HG03097 (cell line): ENCODE measurements around the gene HOXD4.

ENCODE experiments used
- ATAC-seq: cut with Tn5 transposase; IDR thresholded peaks from one replicate; pipeline ENCODE4 v1.9.1; 2021; ENCODE audit not compliant: unreplicated experiment, low FRiP score

HOXD4 gene

DNA sequence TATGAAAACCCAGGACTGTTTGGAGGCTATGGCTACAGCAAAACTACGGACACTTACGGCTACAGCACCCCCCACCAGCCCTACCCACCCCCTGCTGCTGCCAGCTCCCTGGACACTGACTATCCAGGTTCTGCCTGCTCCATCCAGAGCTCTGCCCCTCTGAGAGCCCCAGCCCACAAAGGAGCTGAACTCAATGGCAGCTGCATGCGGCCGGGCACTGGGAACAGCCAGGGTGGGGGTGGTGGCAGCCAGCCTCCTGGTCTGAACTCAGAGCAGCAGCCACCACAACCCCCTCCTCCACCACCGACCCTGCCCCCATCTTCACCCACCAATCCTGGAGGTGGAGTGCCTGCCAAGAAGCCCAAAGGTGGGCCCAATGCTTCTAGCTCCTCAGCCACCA, 17.8 kb downstream of the HOXD4 start:
- no peak for ATAC-seq

DNA sequence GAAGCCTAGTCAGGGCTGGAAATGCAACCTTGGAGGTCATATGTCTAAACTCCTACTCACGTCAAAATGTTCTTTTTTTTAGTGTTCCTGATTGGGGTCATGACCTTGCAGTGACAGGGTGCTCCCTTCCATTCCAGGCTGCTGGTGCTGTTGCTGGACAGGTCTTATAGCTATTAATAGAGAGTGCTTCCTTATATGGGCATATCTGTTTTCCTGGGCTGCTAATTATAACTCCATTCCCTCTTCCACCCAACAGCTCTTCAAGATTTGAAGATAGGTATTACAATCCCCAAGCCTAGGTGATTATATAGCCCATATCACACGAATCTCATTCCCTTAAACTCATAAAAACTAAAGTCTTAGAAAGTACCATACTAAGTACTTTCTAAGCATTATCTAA, 18.4 kb downstream of the HOXD4 start:
- no peak for ATAC-seq

DNA sequence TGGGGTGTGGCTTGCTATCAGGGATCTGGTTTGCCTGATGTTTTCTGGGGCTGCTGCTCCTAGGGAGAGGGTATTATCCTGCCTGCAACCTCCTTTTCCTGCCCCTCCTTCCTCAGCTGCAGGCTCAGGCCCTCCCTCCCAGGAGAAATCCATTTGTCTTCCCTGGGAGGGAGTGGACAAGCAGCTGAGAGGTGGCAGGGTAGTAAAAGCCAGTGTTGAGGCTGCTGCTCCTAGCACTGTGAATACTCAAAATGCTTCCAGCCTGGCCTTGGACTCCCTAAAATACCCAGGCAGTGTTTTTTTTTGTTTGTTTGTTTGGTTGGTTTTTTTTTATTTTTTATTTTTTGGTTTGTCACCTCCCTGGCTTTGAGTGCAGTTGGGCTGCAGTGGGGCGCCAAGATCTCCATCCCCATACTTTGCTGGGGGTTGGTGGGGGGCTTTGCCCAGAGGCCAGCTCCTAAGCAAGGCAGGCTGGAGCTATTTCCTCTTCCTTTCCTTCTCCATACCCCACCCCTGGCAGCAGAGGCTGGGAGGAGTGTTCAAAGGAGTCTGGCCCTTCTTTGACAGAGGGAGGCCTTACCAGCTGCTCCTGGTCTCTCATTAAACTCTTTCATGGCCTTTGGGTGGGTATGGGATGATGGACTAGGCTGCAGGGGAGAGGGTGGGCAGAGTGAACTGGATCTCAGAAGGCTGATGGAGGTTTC, 19.4 kb downstream of the HOXD4 start:
- ATAC-seq, result no peak

DNA sequence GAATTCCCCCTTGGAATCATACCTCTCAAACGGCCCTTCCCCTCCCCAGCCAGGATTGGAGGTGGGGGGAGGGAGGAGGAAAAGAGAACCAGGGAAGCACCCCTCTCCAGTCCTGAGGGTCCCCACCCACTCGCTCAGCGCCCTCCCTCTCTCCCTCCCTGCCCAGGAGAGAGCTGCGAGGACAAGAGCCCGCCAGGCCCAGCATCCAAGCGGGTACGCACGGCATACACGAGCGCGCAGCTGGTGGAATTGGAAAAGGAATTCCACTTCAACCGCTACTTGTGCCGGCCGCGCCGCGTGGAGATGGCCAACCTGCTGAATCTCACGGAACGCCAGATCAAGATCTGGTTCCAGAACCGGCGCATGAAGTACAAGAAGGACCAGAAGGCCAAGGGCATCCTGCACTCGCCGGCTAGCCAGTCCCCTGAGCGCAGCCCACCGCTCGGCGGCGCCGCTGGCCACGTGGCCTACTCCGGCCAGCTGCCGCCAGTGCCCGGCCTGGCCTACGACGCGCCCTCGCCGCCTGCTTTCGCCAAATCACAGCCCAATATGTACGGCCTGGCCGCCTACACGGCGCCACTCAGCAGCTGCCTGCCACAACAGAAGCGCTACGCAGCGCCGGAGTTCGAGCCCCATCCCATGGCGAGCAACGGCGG, 20.1 kb downstream of the HOXD4 start:
- ATAC-seq, result no peak

DNA sequence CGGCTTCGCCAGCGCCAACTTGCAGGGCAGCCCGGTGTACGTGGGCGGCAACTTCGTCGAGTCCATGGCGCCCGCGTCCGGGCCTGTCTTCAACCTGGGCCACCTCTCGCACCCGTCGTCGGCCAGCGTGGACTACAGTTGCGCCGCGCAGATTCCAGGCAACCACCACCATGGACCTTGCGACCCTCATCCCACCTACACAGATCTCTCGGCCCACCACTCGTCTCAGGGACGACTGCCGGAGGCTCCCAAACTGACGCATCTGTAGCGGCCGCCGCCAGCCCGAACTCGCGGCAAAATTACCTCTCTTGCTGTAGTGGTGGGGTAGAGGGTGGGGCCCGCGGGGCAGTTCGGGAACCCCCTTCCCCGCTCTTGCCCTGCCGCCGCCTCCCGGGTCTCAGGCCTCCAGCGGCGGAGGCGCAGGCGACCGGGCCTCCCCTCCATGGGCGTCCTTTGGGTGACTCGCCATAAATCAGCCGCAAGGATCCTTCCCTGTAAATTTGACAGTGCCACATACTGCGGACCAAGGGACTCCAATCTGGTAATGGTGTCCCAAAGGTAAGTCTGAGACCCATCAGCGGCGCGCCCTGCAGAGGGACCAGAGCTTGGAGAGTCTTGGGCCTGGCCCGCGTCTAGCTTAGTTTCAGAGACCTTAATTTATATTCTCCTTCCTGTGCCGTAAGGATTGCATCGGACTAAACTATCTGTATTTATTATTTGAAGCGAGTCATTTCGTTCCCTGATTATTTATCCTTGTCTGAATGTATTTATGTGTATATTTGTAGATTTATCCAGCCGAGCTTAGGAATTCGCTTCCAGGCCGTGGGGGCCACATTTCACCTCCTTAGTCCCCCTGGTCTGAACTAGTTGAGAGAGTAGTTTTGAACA, 20.9 kb downstream of the HOXD4 start:
- no peak for ATAC-seq

DNA sequence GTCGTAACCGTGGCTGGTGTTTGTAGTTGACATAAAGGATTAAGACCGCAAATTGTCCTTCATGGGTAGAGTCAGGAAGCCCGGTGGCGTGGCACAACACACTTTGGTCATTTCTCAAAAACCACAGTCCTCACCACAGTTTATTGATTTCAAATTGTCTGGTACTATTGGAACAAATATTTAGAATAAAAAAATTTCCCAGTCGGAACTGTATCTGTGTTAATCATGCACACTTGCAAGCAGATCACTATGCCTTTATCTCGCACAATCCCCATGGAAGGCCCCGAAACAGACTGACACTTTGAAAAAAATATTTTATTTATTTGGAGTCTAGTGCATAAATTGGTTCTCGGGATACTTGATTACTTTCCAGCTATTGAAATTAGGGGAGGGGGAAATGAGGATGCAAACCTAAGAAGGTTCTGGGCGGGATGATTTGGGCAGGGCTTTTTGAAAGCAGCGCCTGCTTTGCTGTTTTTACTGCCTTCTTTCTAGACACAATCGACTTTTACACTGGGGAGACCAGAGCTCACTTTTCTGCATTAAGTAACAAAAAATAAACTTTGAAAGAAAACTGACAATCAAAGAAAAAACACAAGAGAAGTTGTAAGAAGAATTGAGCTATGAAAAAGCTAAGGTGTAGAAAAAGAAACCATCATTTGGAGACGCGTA, 21.7 kb downstream of the HOXD4 start:
- ATAC-seq, result no peak

DNA sequence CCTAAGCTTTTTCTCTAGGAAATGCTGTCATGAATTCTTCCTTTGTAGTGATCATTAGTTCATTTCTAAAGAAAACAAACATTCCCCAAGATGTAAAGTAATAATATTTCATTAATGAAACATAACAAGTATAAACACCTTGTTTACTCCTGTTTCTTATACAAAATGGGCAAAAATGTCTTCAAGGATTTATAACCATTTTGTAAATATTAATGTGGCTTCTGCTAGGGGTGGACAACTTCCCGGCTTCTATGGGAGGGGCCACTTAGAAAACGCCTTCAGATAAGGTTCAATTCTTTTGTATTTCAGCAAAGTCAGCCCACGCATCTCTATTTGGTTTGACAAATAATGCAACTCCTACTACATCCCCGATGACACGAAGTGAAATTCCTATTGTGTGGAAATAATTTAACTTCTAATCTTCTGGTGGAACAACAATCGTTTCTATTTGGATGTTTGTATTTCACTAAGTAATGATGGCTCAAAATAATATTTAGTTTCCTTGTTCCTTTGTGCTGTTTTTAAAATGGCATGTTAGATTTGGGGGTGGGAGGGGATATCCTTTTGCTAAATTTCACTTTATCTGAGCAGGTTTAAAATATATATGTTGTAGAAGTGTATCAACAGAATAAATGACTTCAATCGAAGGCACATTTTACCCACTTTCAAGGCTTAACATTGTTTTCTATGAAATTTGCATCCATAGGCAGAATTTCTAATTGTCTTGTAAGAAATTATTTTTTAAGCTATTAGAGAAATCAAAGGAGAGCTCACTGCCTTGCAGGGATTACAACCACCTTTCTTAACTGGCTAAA, 22.4 kb downstream of the HOXD4 start:
- no peak for ATAC-seq

DNA sequence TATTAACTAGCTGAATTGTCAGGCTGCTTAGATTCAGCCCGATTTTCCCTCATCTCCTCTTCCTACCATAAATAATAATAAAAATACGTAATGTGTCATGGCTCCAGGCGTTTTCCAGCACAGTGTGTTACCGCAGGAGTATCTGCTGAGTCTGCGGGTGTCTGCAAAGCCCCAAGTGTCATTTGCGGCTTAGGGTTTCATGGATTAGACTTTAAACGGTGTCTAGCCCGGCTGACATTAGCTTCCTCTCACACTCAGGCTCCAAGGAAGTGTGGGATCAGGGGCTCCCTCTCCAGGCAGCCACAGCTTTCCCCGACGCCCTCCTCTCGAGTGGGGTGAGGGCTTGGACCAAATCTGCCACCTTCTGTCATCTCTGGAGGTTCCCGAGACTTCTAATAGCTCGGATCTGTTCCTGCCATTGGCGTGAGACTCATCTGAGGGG, 23.1 kb downstream of the HOXD4 start:
- no peak for ATAC-seq

DNA sequence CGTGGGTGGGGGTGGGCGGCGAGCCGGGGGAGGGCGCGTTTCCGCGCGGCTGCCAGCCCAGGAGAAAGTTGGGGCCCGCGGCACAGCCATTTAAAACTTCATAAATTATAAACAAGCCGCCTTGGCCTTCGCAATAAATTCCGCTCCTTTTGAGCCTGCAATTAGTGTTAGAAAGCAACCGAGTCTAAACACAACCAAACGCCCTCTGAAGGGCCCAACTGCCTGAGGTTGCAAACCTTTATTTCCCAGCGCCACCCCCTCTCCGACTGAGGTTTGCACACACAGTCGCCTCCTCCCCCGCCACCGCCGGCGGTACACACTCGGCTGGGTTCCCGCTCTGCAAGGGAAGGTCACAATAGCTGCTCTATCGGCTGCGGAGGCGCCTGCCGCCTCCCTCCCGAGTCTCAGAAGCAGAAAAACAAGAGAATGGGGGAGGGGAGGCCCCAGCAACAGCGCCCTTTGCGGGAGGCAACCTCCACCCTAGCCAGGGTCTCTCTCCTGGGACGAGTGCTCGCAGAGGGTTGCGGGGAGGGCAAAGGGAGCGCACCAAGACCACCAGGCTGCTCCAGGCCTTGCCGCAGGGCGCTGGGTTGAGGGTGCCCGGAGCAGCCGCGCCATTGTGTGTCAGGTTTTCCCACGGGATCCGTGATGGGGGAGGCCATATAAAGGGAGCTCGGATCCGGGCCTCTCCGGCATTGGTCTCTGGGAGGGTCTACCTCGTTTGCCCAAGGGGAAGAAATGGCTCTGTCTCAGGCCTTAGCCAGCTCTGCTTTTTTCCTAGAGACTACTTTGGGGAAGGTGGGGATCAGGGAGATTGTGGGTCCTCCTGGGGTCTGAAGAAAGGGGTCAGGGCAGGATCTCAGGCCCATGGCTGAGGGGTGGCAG, 23.7 kb downstream of the HOXD4 start:
- ATAC-seq, result no peak

DNA sequence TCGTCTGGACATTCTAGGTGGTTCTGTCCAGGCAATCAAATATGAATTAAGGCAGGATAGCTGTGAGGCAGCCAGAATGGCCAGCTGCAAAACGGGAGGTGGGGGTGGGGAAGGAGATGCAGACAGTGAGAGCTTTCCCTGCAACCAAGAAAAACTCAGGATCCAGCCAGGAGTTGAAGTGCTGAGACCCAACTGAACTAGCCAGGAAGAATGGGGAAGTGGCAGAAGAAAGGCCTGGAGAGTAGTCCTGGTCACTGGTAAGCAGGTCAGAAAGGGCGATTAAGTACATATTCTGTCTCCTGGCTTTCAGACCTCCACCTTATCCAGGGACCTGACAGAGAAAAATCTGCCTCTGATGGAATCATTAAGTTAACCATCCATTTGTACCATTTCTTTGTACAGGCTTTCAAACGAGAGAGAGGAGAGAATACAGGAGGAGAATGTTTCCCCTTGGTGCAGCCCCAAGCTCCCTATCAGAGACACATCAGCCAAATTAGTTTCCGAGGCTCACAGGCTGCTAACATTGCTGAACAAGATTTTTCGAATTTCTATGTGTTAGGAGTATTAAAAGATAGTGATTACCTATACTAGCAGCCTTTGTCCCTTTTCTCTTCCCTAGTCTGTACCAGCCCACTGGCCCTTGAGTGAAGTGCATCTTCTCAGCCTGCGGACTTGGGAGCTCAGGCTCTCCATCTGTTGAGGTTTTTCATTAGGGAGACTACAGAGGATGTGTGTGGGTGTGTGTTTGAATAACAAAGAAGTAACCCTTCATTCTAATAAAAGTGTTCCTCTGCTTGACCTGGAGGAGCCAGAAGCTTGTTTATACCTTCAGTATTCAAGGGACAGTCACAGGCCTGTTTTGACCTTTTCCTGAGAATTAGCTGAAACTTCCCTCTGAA, 24.6 kb downstream of the HOXD4 start:
- ATAC-seq, result no peak

DNA sequence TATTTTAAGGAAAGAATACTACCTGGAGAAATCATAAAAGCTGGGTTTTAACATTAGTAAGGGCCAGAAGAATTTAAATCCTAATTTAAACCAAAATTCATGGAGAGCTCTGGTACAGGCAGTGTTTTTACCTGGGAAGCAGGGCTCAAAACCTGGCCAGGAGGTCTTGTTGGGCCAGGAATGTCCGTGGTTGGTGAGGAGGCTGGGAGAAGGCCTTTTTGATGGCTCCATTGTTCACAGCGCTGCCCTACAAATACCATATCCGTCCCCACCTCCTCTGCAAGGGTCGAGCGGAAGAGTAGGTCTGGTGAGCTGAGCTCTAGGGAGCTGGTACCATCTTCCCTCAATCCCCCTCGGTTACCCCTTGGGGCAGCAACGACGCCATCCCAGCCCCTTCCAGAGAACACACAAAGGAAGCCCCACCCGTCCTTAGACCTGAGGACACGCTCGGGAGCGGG, 26.3 kb downstream of the HOXD4 start:
- ATAC-seq, result no peak

DNA sequence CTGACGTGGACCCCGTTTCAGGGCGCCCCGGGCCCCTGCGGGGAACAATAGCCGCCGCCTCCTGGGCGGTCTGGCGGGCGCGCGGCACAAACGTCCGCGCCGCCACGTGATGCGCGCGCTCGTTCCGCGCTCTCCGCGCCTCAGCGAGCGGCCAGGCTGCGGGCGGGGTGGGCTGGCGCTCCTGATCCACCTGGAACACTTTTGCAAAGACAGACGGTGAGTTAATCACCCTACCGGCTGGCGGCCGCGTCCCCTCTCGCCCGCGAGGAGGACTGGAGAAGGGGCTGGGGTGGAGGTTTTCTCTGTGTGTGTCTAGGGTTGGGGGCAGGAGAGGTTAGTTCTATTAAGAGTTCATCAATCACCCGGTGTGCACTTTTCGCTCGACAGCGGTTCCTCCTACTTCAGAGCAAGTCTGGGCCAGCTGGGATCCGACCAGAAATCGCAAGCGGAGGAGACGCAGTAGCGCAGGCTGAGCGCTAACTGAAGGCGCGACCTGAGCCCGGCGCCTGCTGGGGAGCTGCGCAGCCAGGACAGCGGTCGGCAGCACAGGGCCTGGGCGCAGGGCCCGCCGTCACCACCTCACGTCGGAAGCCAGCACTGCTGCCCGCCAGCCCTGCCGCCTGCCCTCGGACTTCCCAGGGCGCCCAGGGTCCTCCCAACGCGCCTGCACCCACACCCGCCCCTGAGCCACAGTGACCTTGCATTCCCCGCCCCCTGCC, 26.8 kb downstream of the HOXD4 start:
- no peak for ATAC-seq

DNA sequence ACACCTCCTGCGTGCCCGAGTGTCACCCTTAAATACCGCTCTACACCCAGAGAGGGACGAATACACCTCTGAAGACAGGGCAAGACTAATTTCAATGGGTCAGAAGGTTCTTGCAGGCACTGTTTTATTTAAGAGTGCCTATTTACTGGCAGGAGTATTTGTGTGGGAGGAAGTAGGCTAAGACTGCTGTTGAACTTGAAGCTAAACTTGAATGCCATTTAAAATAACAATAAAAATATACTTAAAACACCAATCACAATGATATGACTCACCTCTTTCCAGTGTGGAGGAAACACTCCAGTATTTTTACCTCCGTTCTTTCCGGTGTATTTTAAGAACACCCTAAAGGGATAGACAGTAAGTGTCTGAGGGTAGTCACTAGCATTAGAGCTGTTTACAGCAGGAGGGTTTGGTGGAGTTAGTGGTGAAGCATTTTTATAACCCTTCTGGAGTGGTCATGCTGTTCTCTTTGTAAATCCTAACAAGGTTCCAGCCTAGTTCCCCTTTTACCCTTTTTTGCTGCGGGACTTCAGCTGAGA, 27.5 kb downstream of the HOXD4 start:
- no peak for ATAC-seq

DNA sequence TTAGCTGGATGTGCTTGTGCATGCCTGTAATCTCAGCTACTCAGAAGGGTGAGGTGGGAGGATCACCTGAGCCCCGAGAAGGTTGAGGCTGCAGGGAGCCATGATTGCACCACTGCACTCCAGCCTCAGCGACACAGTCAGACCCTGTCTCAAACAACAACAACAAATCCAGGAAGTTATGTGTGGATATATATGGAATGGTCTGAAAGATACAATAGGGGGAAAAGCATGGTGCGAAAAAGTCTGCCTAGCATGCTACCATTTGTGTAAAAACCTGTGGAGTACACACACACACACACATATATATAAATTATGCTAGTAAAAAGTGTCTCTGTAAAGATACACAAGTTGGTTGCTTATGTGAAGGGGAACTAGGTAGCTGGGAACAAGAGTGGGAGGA, 30.2 kb downstream of the HOXD4 start:
- no peak for ATAC-seq

DNA sequence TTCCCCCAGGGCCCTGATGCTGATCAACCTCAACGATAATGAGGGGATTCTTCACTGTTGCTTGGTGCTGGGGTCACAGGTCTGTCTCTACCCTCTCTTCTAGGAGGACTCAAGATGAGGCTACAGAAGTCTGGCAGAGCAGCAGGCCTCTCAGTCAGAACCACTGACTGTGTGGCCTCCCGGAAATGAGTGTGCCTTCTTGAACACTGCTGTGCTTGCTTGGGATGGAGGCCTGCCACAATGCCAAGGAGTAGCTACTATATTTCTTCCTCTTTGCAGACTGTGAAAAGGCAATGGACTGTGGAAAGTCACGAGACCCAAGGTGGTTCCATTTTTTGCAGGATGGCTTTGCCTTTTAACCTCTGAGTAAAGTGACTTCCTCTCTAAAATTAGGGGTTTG, 31.3 kb downstream of the HOXD4 start:
- ATAC-seq, result no peak

DNA sequence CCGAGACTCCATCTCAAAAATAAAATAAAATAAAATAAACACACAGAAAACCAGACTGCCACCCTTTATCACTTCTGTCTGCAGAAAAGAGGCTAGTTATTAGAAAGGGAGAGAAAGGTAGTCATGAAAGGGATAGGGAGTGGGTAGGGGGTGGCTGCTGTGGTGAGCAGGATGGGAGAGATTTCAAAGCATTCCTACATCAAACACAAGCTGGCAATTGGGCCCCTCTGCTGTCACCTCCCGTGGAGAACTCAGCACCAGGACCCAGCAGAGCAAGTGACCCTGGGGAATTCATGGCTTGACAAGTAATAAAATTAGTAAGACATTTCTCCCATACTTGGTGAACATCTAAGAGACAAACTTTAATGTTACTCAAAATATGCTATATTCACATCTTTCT, 33.4 kb downstream of the HOXD4 start:
- no peak for ATAC-seq

DNA sequence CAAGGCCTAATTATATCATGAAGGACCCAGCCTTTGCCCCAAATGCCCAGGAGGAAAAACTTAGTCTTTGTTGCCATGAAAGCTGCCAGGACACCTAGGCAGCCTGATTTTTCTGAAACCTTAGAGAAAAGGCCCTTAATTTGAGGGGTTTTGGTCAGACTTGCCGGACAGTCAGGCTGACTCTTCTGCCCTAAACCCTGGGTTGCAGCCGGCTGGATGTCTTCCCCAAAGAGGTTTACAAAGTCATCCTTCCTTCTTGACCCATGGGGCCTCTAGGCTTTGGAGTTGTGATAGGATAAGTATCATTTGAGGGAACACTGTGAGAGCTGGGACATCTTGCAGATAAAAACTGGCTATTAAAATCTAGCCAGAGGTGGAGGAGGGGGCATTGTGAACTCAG, 34.7 kb downstream of the HOXD4 start:
- ATAC-seq, result no peak
